Measurements from ENCODE around the gene ARFGEF3. TPM values are rescaled to one million over a fixed set of nuclear protein-coding genes. Genes with fewer than 3 reads are reported as not detected.

Gene ARFGEF3
- total RNA-seq, 6 experiments from 2014 or later = 0.06 to 0.19 (median 0.08) TPM

GRCh38 chr6:138226700-138227315, 65.1 kb downstream of the ARFGEF3 start:
- Mint-ChIP-seq H3K36me3 (ENCODE audit: low read depth) (no peaks in the 10 kb centered on the region), H3K4me1 (ENCODE audit: low read depth) (no peaks in the 10 kb centered on the region), H3K27ac (no peak overlapping the region), H3K27me3 (ENCODE audit: insufficient read depth) (peaks cover 9% of the 10 kb centered on the region), H3K9me3 (no peaks in the 10 kb centered on the region), H3K4me3 (no peak overlapping the region)
- TF ChIP-seq CTCF (IDR thresholded peaks at IDR 0.05) = no peak
- DNase-seq = no peak

GRCh38 chr6:138227316-138227781, 65.6 kb downstream of the ARFGEF3 start:
- Mint-ChIP-seq H3K4me3 (no peak overlapping the region), H3K9me3 (no peaks in the 10 kb centered on the region), H3K36me3 (ENCODE audit: low read depth) (no peaks in the 10 kb centered on the region), H3K27me3 (ENCODE audit: insufficient read depth) (peaks cover 9% of the 10 kb centered on the region), H3K27ac (no peak overlapping the region), H3K4me1 (ENCODE audit: low read depth) (no peaks in the 10 kb centered on the region)
- no peak for DNase-seq
- no peak for TF ChIP-seq CTCF (IDR thresholded peaks at IDR 0.05)

- H3K4me1 Mint-ChIP-seq (ENCODE audit: low read depth) = no peaks in the 10 kb centered on the region
- H3K27me3 Mint-ChIP-seq (ENCODE audit: insufficient read depth) = peaks cover 9% of the 10 kb centered on the region
- H3K4me3 Mint-ChIP-seq = no peak overlapping the region
- no peak overlapping the region for H3K27ac Mint-ChIP-seq
- H3K36me3 Mint-ChIP-seq (ENCODE audit: low read depth) = no peaks in the 10 kb centered on the region
- TF ChIP-seq CTCF (IDR thresholded peaks at IDR 0.05) = no peak
- DNase-seq = no peak
- no peaks in the 10 kb centered on the region for H3K9me3 Mint-ChIP-seq
Observed at GRCh38 chr6:138229072-138229471, 67.3 kb downstream of the ARFGEF3 start.

GRCh38 chr6:138229663-138230179, 68.0 kb downstream of the ARFGEF3 start:
- H3K36me3 Mint-ChIP-seq (ENCODE audit: low read depth) = no peaks in the 10 kb centered on the region
- peaks cover 5% of the 10 kb centered on the region for H3K27me3 Mint-ChIP-seq (ENCODE audit: insufficient read depth)
- H3K9me3 Mint-ChIP-seq = no peaks in the 10 kb centered on the region
- no peak overlapping the region for H3K27ac Mint-ChIP-seq
- no peaks in the 10 kb centered on the region for H3K4me1 Mint-ChIP-seq (ENCODE audit: low read depth)
- DNase-seq = no peak
- no peak overlapping the region for H3K4me3 Mint-ChIP-seq
- TF ChIP-seq CTCF (IDR thresholded peaks at IDR 0.05) = no peak

- TF ChIP-seq CTCF (IDR thresholded peaks at IDR 0.05) = no peak
- DNase-seq = no peak
- Mint-ChIP-seq H3K36me3 (ENCODE audit: low read depth) (no peaks in the 10 kb centered on the region), H3K27ac (no peak overlapping the region), H3K27me3 (ENCODE audit: insufficient read depth) (peaks cover 5% of the 10 kb centered on the region), H3K4me3 (no peak overlapping the region), H3K9me3 (no peaks in the 10 kb centered on the region), H3K4me1 (ENCODE audit: low read depth) (no peaks in the 10 kb centered on the region)
Observed at GRCh38 chr6:138230221-138230620, 68.5 kb downstream of the ARFGEF3 start.
